Dendritic cell treated with granulocyte-macrophage colony-stimulating factor and Interleukin-4, amounts not matched to agents 40 ng/mL and 50 ng/mL, for 4 days (primary cell): Measurements from ENCODE around the gene PDGFB.

Experiments
- H3K27ac Mint-ChIP-seq: one replicate; pipeline ENCODE4 v1.8.0; 2022; ENCODE audit warnings: mild to moderate bottlenecking, mixed read lengths
- H3K27me3 Mint-ChIP-seq: one replicate; pipeline ENCODE4 v1.8.0; 2022; ENCODE audit warnings: mild to moderate bottlenecking, mixed read lengths
- H3K36me3 Mint-ChIP-seq: one replicate; pipeline ENCODE4 v1.8.0; 2022; ENCODE audit warnings: low read depth, mixed read lengths
- H3K4me1 Mint-ChIP-seq: one replicate; pipeline ENCODE4 v1.8.0; 2022; ENCODE audit warnings: low read depth, mixed read lengths
- H3K4me3 Mint-ChIP-seq: one replicate; pipeline ENCODE4 v1.8.0; 2022; ENCODE audit warnings: mild to moderate bottlenecking, moderate library complexity, mixed read lengths
- H3K9me3 Mint-ChIP-seq: one replicate; pipeline ENCODE4 v1.8.0; 2022; ENCODE audit warnings: mixed read lengths
- intact Hi-C: fragments of 100-400 bp; cut with micrococcal nuclease; formaldehyde crosslinking; loops from one replicate; pipeline ENCODE4 v1.15.0; 2022

Gene PDGFB

GRCh38 chr22:39244496-39245129, at the start of gene PDGFB:
PDGFB (minus strand) TSS chr22:39244982; CDS start chr22:39243963, 1,019 bp downstream.
- no peaks in the 10 kb centered on the region for H3K9me3 Mint-ChIP-seq
- peak within 1 kb of the TSS; percentile 91 for H3K27ac Mint-ChIP-seq
- H3K4me1 Mint-ChIP-seq: peaks cover 69% of the 10 kb centered on the region
- intact Hi-C loops: loop anchor here (5.0 kb wide), 2 partner anchors 38 to 58 kb away; no protein-coding TSS in a partner anchor
- peak within 1 kb of the TSS; percentile 91 for H3K4me3 Mint-ChIP-seq
- peaks cover 73% of the 10 kb centered on the region for H3K27me3 Mint-ChIP-seq
- peaks cover 49% of the 10 kb centered on the region for H3K36me3 Mint-ChIP-seq

- no peaks in the 10 kb centered on the region for H3K36me3 Mint-ChIP-seq
- peak overlapping the region; percentile 99 for H3K27ac Mint-ChIP-seq
- intact Hi-C loops: no loop called here
- no peaks in the 10 kb centered on the region for H3K9me3 Mint-ChIP-seq
- no peak overlapping the region for H3K4me3 Mint-ChIP-seq
- H3K4me1 Mint-ChIP-seq: peaks cover 89% of the 10 kb centered on the region
- peaks cover 5% of the 10 kb centered on the region for H3K27me3 Mint-ChIP-seq
Measured at GRCh38 chr22:39293766-39294368, 49.1 kb upstream of the PDGFB start.

- H3K36me3 Mint-ChIP-seq: no peaks in the 10 kb centered on the region
- H3K9me3 Mint-ChIP-seq: no peaks in the 10 kb centered on the region
- peaks cover 5% of the 10 kb centered on the region for H3K27me3 Mint-ChIP-seq
- peaks cover 90% of the 10 kb centered on the region for H3K4me1 Mint-ChIP-seq
- peak overlapping the region; percentile 99 for H3K27ac Mint-ChIP-seq
- intact Hi-C loops: no loop called here
- H3K4me3 Mint-ChIP-seq: peak overlapping the region; percentile 70
Measured at GRCh38 chr22:39292561-39293074, 47.8 kb upstream of the PDGFB start.

- intact Hi-C loops: no loop called here
- H3K27ac Mint-ChIP-seq: peak overlapping the region; percentile 99
- H3K9me3 Mint-ChIP-seq: no peaks in the 10 kb centered on the region
- peaks cover 5% of the 10 kb centered on the region for H3K27me3 Mint-ChIP-seq
- peaks cover 90% of the 10 kb centered on the region for H3K4me1 Mint-ChIP-seq
- H3K4me3 Mint-ChIP-seq: peak overlapping the region; percentile 70
- H3K36me3 Mint-ChIP-seq: no peaks in the 10 kb centered on the region
Measured at GRCh38 chr22:39292031-39292462, 47.3 kb upstream of the PDGFB start.

- Mint-ChIP-seq H3K36me3 (no peaks in the 10 kb centered on the region), H3K9me3 (no peaks in the 10 kb centered on the region), H3K4me3 (peak overlapping the region; percentile 21), H3K4me1 (peaks cover 90% of the 10 kb centered on the region), H3K27me3 (peaks cover 5% of the 10 kb centered on the region), H3K27ac (peak overlapping the region; percentile 99)
- intact Hi-C loops: no loop called here
Measured at GRCh38 chr22:39291523-39291922, 46.7 kb upstream of the PDGFB start.

- no peaks in the 10 kb centered on the region for H3K9me3 Mint-ChIP-seq
- peak overlapping the region; percentile 99 for H3K27ac Mint-ChIP-seq
- no peak overlapping the region for H3K4me3 Mint-ChIP-seq
- H3K27me3 Mint-ChIP-seq: no peaks in the 10 kb centered on the region
- peaks cover 4% of the 10 kb centered on the region for H3K36me3 Mint-ChIP-seq
- intact Hi-C loops: no loop called here
- H3K4me1 Mint-ChIP-seq: peaks cover 90% of the 10 kb centered on the region
Measured at GRCh38 chr22:39290724-39291161, 46.0 kb upstream of the PDGFB start.

- Mint-ChIP-seq H3K36me3 (peaks cover 7% of the 10 kb centered on the region), H3K4me3 (no peak overlapping the region), H3K27me3 (no peaks in the 10 kb centered on the region), H3K4me1 (peaks cover 88% of the 10 kb centered on the region), H3K9me3 (peaks cover 2% of the 10 kb centered on the region), H3K27ac (peak overlapping the region; percentile 99)
- intact Hi-C loops: no loop called here
Measured at GRCh38 chr22:39289975-39290720, 45.4 kb upstream of the PDGFB start.

GRCh38 chr22:39289533-39289932, 44.8 kb upstream of the PDGFB start:
- Mint-ChIP-seq H3K36me3 (peaks cover 7% of the 10 kb centered on the region), H3K27ac (peak overlapping the region; percentile 99), H3K4me1 (peaks cover 82% of the 10 kb centered on the region), H3K9me3 (peaks cover 8% of the 10 kb centered on the region), H3K4me3 (no peak overlapping the region), H3K27me3 (no peaks in the 10 kb centered on the region)
- intact Hi-C loops: no loop called here

- H3K27ac Mint-ChIP-seq: peak overlapping the region; percentile 99
- peaks cover 7% of the 10 kb centered on the region for H3K36me3 Mint-ChIP-seq
- H3K4me3 Mint-ChIP-seq: no peak overlapping the region
- no peaks in the 10 kb centered on the region for H3K27me3 Mint-ChIP-seq
- peaks cover 82% of the 10 kb centered on the region for H3K4me1 Mint-ChIP-seq
- intact Hi-C loops: no loop called here
- H3K9me3 Mint-ChIP-seq: peaks cover 8% of the 10 kb centered on the region
Measured at GRCh38 chr22:39288135-39288898, 43.5 kb upstream of the PDGFB start.

GRCh38 chr22:39287076-39287725, 42.4 kb upstream of the PDGFB start:
- intact Hi-C loops: loop anchor here (2.0 kb wide), 1 partner anchor 14 kb away; no protein-coding TSS in a partner anchor
- Mint-ChIP-seq H3K4me1 (peaks cover 82% of the 10 kb centered on the region), H3K4me3 (peak overlapping the region; percentile 74), H3K27me3 (no peaks in the 10 kb centered on the region), H3K27ac (peak overlapping the region; percentile 99), H3K9me3 (peaks cover 8% of the 10 kb centered on the region), H3K36me3 (peaks cover 7% of the 10 kb centered on the region)

- H3K4me1 Mint-ChIP-seq: peaks cover 86% of the 10 kb centered on the region
Measured at GRCh38 chr22:39284983-39285382, 40.2 kb upstream of the PDGFB start.

GRCh38 chr22:39284142-39284980, 39.6 kb upstream of the PDGFB start:
- peaks cover 88% of the 10 kb centered on the region for H3K4me1 Mint-ChIP-seq
- intact Hi-C loops: loop anchor here (5.0 kb wide), 1 partner anchor 42 kb away; the partner anchor contains the start of gene PDGFB
- H3K27ac Mint-ChIP-seq: peak overlapping the region; percentile 90
- no peak overlapping the region for H3K4me3 Mint-ChIP-seq
- peaks cover 6% of the 10 kb centered on the region for H3K27me3 Mint-ChIP-seq
- peaks cover 7% of the 10 kb centered on the region for H3K36me3 Mint-ChIP-seq
- peaks cover 8% of the 10 kb centered on the region for H3K9me3 Mint-ChIP-seq

More at GRCh38 chr22:39284983-39285382, 40.2 kb upstream of the PDGFB start:
- Mint-ChIP-seq H3K27ac (peak overlapping the region; percentile 90), H3K9me3 (peaks cover 8% of the 10 kb centered on the region), H3K4me3 (no peak overlapping the region), H3K36me3 (peaks cover 7% of the 10 kb centered on the region), H3K27me3 (peaks cover 5% of the 10 kb centered on the region)
- intact Hi-C loops: loop anchor here (5.0 kb wide), 1 partner anchor 43 kb away; the partner anchor contains the start of gene PDGFB
